Adrenal gland (tissue), 12 donors: ENCODE data around the gene WDR86. TPM values are rescaled to one million over a fixed set of nuclear protein-coding genes. Genes with fewer than 3 reads are reported as not detected.

Source experiments
- DNase-seq, 7 donors: peaks; one replicate each; pipeline ENCODE4 v3.0.0-alpha.2; 2019 to 2020
- H3K27ac ChIP-seq, 5 donors: fragments of 200-600 bp; sonication (generic) in 4 of 5; 1 replicate in 3 of 5; 2 replicates in 2 of 5; pipeline versions ENCODE4 v1.5.1 to v1.8.0; 2016 to 2020; ENCODE audit warnings: mild to moderate bottlenecking in 1 of 5
- H3K27me3 ChIP-seq: fragments of 200-600 bp; 2 replicates; pipeline ENCODE4 v1.8.0; 2021
- H3K36me3 ChIP-seq, 2 donors: fragments of 200-600 bp; replicated peaks in 1 of 2; 1 replicate in 1 of 2; 2 replicates in 1 of 2; pipeline versions ENCODE4 v1.5.1 to v1.8.0; 2018 to 2022
- H3K4me1 ChIP-seq, 2 donors: fragments of 200-600 bp; replicated peaks in 1 of 2; 1 replicate in 1 of 2; 2 replicates in 1 of 2; pipeline versions ENCODE4 v1.5.1 to v1.8.0; 2018 to 2021
- H3K4me3 ChIP-seq, 4 donors: fragments of 200-600 bp; sonication (generic) in 3 of 4; one replicate each; pipeline ENCODE4 v1.5.1; 2016 to 2018
- H3K9me3 ChIP-seq, 3 donors: fragments of 200-600 bp; sonication (generic) in 1 of 3; replicated peaks in 1 of 3; 1 replicate in 2 of 3; 2 replicates in 1 of 3; pipeline versions ENCODE4 v1.5.1 to v1.8.0; 2016 to 2021
- CTCF ChIP-seq, 6 experiments: fragments of 450-650 bp in 4 of 6; fragments of 200-600 bp in 2 of 6; sonication (generic) in 1 of 6; IDR thresholded peaks; 1 replicate in 5 of 6; 2 replicates in 1 of 6; pipeline versions ENCODE4 v1.5.1 to v1.8.0; 2016 to 2021; ENCODE audit warnings: antibody characterized with exemption in 6 of 6, mild to moderate bottlenecking in 2 of 6, moderate library complexity in 1 of 6
- POLR2A ChIP-seq, 2 donors: fragments of 450-650 bp; IDR thresholded peaks; one replicate each; pipeline ENCODE4 v1.6.1; 2017; ENCODE audit warnings: antibody characterized with exemption in 2 of 2, mild to moderate bottlenecking in 2 of 2, moderate library complexity in 1 of 2
- WGBS, 4 donors: extraction: QIAGEN DNeasy Blood & Tissue Kit in 2 of 4; methylation state at CpG; one replicate each; pipeline versions ENCODE4 v1.1.5 to v1.1.7; 2013 to 2017; 5-methylcytosine and 5-hydroxymethylcytosine counted together
- intact Hi-C, 2 donors: fragments of 100-400 bp; cut with DNase I; formaldehyde crosslinking; loops; one replicate each; pipeline versions ENCODE4 v1.14.1 to v1.15.0; 2022 to 2023
- polyA plus RNA-seq, 3 donors: library from polyadenylated mRNA; stranded (reverse); fragments of 200-250 nt in 2 of 3; fragments of 350-450 nt in 1 of 3; fragmentation: Illumina TruSeq in 1 of 3; extraction: RNeasy Lipid Tissue Mini Kit (QIAGEN cat#74804) in 1 of 3; gene quantifications; one replicate each; pipeline ENCODE4 v1.2.3, GENCODE V29; 2013 to 2014
- total RNA-seq, 9 donors: library from RNA; depleted of rRNA in 4 of 9; stranded (reverse); fragments of >200 nt in 4 of 9; fragments of 120-200 nt in 1 of 9; fragmentation: NEBNext Ultra II Directional in 1 of 9; extraction: Animal tissue kit (Norgen Biotek cat#: 25700) in 1 of 9; gene quantifications; one replicate each; pipeline versions ENCODE4 v1.1.0 to v1.2.4, GENCODE V29; 2013 to 2023
- donor health status: healthy with polysubstance abuse.
- donor health status: Bipolar disorder and iron deficiency.
- donor health status: DM: yes; HTN: yes; CAD: no.
- donor health status: DM: no; HTN: no; CAD: no.
- donor health status: DM: no; HTN: no; CAD: no.
- donor health status: DM: yes; HTN: yes; CAD: no.

Gene WDR86
- total and polyA plus RNA-seq, 12 donors, result 1.4 to 16.7 (median 5.5) TPM; not detected in 1

GRCh38 chr7:151452680-151453325 lies 43.0 kb upstream of the WDR86 start:
- 83 to 91% (median 88%) methylated on average over 10 to 15 of the region's 15 CpGs for WGBS, 4 donors
- peaks cover 0 to 4% of the 10 kb centered on the region in 2 donors for H3K4me1 ChIP-seq
- H3K36me3 ChIP-seq, result no peaks in the 10 kb centered on the region
- H3K9me3 ChIP-seq, result no peaks in the 10 kb centered on the region
- H3K27me3 ChIP-seq, result no peaks in the 10 kb centered on the region
- intact Hi-C loops, result loop anchor here in 1 of 2 donors (5.0 kb wide), 1 partner anchor 86 kb away; no protein-coding TSS in a partner anchor
- H3K4me3 ChIP-seq, result no peak overlapping the region
- peak in 3 of 7 donors; percentile 9 to 39 (median 10) for DNase-seq
- TF ChIP-seq POLR2A (IDR thresholded peaks at IDR 0.05) (no peak), CTCF (IDR thresholded peaks at IDR 0.05) (no peak)
- no peak overlapping the region for H3K27ac ChIP-seq

- Histone ChIP-seq H3K4me1 (peaks cover 0 to 4% of the 10 kb centered on the region in 2 donors), H3K27ac (no peak overlapping the region), H3K9me3 (no peaks in the 10 kb centered on the region), H3K4me3 (no peak overlapping the region), H3K36me3 (no peaks in the 10 kb centered on the region), H3K27me3 (no peaks in the 10 kb centered on the region)
- intact Hi-C loops, result loop anchor here in 1 of 2 donors (5.0 kb wide), 1 partner anchor 85 kb away; no protein-coding TSS in a partner anchor
- WGBS, 4 donors, result 78 to 87% (median 83%) methylated on average over 18 to 23 of the region's 23 CpGs
- DNase-seq, result peak in 3 of 7 donors; percentile 5 to 18 (median 8)
- TF ChIP-seq POLR2A (IDR thresholded peaks at IDR 0.05), result no peak
- TF ChIP-seq CTCF (IDR thresholded peaks at IDR 0.05), result no peak
These were observed 42.1 kb upstream of the WDR86 start for GRCh38 chr7:151451626-151452571.

- H3K4me3 ChIP-seq, result no peak overlapping the region
- no peaks in the 10 kb centered on the region for H3K36me3 ChIP-seq
- no peak for TF ChIP-seq CTCF (IDR thresholded peaks at IDR 0.05)
- TF ChIP-seq POLR2A (IDR thresholded peaks at IDR 0.05), result no peak
- peak in 1 of 7 donors; percentile 6 for DNase-seq
- H3K27ac ChIP-seq, result no peak overlapping the region
- 85 to 88% (median 86%) methylated on average over 4 to 5 of the region's 5 CpGs for WGBS, 4 donors
- intact Hi-C loops, result loop anchor here in 1 of 2 donors (5.0 kb wide), 1 partner anchor 84 kb away; no protein-coding TSS in a partner anchor
- no peaks in the 10 kb centered on the region for H3K27me3 ChIP-seq
- peaks cover 0 to 4% of the 10 kb centered on the region in 2 donors for H3K4me1 ChIP-seq
- no peaks in the 10 kb centered on the region for H3K9me3 ChIP-seq
These were observed 41.3 kb upstream of the WDR86 start for GRCh38 chr7:151451156-151451555.

DNA sequence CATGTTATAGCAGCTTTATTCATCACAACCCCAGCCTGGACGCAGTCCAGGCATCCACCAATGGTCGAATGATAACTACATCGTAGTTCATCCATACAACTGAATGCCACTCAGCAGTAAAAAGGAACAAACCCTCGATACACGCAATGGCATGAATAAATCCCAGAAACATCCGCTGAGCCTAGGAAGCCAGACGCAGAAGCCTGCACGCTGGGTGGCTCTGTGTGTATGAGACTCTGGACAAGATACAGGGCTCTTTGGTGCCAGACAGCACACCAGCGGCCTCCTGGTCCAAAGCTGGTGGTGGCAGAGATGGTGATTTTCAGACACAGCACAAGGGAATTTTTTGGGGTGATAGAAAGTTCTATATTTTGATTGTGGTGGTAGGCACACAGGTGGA lies 40.2 kb upstream of the WDR86 start:
- no peaks in the 10 kb centered on the region for H3K36me3 ChIP-seq
- H3K9me3 ChIP-seq, result no peaks in the 10 kb centered on the region
- peak in 1 of 7 donors; percentile 10 for DNase-seq
- H3K27me3 ChIP-seq, result no peaks in the 10 kb centered on the region
- TF ChIP-seq CTCF (IDR thresholded peaks at IDR 0.05), result no peak
- TF ChIP-seq POLR2A (IDR thresholded peaks at IDR 0.05), result no peak
- intact Hi-C loops, result loop anchor here (5.0 kb wide), 1 partner anchor 83 kb away; no protein-coding TSS in a partner anchor
- H3K4me1 ChIP-seq, result peaks cover 0 to 4% of the 10 kb centered on the region in 2 donors
- no peak overlapping the region for H3K4me3 ChIP-seq
- 84 to 92% (median 85%) methylated on average over 9 of the region's 9 CpGs for WGBS, 4 donors
- no peak overlapping the region for H3K27ac ChIP-seq
